H1 (cell line): ENCODE data around the gene CAMSAP1. TPM values are rescaled to one million over a fixed set of nuclear protein-coding genes. Genes with fewer than 3 reads are reported as not detected.

ENCODE experiments used
- SIN3A ChIP-seq, 2 experiments: IDR thresholded peaks in 1 of 2; conservative IDR thresholded peaks in 1 of 2; 2 replicates each; pipeline ENCODE4 v1.6.1; 2011 to 2012; ENCODE audit warnings: low read length in 2 of 2, improper control_type of control experiment in 1 of 2, low read depth in 1 of 2, mild to moderate bottlenecking in 1 of 2
- polyA plus RNA-seq, 7 experiments: library from polyadenylated mRNA; depleted of rRNA in 3 of 7; stranded (reverse) in 5 of 7; unstranded in 2 of 7; fragments of >200 nt in 5 of 7; fragments of 200-250 nt in 2 of 7; gene quantifications; 1 replicate in 5 of 7; 2 replicates in 1 of 7; 4 replicates in 1 of 7; pipeline versions ENCODE4 v1.2.1 to v1.2.3, GENCODE V29; 2011 to 2013; ENCODE audit warnings: missing spikeins in 2 of 7, mixed read lengths in 2 of 7
- total RNA-seq: library from RNA; stranded (reverse); fragmentation: NEBNext Ultra II Directional; extraction: Animal tissue kit (Norgen Biotek cat#: 25700); gene quantifications from 2 replicates; pipeline ENCODE4 v1.2.1, GENCODE V29; 2021

Gene CAMSAP1
- total and polyA plus RNA-seq, 2 of the 8 experiments (the other 6 are each of a cell fraction or from before 2014, with no cell fraction given): 13.4 to 44.0 TPM

DNA sequence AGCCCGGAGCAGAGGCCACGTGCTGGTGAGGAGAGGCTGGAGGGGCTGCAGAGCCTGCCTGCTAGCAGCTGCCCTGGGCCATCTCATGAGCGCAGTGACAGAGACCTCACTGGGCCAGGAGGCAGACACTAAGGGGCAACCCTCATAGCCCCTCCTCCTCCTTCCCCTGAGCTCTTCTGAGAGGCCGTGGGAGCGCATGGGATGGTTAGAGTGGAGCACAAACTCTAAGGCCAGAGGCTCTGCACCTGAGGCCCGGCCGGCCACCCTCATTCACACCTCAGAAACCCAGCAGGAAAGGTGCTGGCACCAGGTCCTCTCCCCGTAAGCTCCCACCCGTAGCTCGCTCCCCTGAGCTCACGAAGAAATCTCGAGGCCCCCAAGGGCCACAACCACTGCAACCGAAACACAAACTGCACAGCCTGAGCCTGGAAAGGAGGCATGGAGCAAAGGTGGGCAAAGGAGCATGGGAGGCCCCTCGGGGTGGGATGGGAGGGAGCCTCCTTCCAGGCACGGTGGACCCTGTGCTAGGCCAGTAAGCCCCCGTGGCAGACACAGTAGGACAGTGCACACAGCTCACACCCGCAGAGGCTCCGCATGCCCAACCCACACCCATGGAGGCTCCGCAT, 17.7 kb downstream of the CAMSAP1 start (continued):
- no peak for TF ChIP-seq SIN3A (conservative IDR thresholded peaks at IDR 0.05 in 1 of 2, IDR thresholded peaks at IDR 0.05 in 1 of 2; ENCODE audit: low read depth in 1 of 2, low read length in 2 of 2)
- TF ChIP-seq, all 59 proteins: peak for 0
